ENCODE data around the gene DSG3.

DSG3 gene

DNA sequence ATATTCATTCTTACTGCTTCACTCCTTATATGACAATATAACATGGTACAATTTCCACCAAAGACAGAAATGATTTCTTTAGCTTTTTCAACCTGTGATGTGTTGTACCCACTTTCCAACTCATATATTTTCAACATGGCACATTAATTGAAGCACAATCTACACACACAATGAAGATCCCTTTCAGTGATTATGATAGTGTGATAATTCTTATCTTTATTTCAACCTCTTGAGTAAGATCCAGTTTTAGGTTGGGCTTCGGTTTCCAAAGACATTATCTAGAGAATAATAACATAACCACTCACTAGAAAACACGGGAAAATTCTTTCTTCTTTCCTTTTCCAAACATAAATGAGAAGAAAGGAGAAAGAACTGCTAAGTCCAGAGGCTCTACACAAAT is 3.4 kb upstream of the DSG3 start:
- no peak for TF ChIP-seq ZFX (IDR thresholded peaks at IDR 0.05; ENCODE audit: borderline replicate concordance)
- TF ChIP-seq, protein P1, sequence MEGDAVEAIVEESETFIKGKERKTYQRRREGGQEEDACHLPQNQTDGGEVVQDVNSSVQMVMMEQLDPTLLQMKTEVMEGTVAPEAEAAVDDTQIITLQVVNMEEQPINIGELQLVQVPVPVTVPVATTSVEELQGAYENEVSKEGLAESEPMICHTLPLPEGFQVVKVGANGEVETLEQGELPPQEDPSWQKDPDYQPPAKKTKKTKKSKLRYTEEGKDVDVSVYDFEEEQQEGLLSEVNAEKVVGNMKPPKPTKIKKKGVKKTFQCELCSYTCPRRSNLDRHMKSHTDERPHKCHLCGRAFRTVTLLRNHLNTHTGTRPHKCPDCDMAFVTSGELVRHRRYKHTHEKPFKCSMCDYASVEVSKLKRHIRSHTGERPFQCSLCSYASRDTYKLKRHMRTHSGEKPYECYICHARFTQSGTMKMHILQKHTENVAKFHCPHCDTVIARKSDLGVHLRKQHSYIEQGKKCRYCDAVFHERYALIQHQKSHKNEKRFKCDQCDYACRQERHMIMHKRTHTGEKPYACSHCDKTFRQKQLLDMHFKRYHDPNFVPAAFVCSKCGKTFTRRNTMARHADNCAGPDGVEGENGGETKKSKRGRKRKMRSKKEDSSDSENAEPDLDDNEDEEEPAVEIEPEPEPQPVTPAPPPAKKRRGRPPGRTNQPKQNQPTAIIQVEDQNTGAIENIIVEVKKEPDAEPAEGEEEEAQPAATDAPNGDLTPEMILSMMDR (IDR thresholded peaks at IDR 0.05): no peak
- no peak overlapping the region for H3K27ac ChIP-seq

DNA sequence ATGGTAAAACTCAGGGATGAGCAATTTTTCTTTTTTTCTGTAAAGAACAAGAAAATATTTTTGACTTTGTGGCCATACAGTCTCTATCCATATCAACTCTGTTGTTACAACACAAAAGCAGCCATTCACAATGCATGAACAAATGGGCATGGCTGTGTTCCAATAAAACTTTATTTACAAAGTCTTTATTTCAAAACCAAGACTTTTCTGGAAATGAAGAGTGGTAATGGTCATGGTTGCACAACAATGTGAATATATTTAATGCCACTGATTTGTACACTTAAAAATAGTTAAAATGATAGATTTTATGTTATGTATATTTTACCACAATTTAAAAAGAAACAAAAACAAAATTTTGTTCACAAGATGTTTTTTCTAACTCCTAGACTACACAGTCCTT is 1.6 kb upstream of the DSG3 start:
- TF ChIP-seq, protein P1 (IDR thresholded peaks at IDR 0.05): no peak
- TF ChIP-seq ZFX (IDR thresholded peaks at IDR 0.05; ENCODE audit: borderline replicate concordance): no peak

DNA sequence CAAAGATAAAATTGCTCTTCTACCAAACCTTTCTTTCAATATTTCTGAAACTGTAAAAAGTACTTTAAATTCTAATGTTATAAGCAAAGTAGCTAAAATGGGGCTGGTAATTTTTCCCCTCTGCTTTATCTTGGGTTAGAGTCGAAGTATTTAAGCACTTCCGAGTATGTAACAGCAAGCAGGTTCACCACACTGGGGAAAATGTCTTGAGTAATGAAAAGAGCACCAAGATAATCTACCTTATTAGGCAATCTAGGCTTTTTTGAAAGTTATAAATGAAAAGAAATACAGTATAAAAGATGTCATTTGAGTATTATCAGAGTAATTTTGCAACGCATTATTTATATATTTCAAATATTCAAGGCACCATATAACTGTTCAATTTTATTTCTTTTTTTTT is 687 bp upstream of the DSG3 start:
- no peak overlapping the region for H3K27ac ChIP-seq
- TF ChIP-seq, protein P1 (IDR thresholded peaks at IDR 0.05): no peak

More for the DNA sequence above, 1.6 kb upstream of the DSG3 start:
- H3K27ac ChIP-seq: no peak overlapping the region

DNA sequence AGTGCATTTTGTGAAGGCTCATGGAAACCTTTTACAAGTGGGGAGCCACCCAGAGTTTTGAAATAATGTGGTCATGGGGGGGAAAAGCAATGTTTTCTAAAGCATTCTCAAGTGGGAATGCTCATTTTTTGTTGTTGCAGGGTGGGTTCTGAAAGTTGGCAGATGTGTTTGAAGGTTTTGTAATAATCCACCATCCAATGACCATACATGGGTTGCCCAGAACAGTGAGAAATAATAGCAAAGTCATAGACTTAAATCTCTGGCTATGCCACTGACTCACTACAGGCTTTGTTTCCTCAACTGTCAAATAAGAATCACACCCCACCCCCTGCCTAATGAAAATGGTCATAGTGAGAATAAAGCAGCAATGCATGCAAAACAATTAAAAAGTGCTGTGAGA is 2.9 kb downstream of the DSG3 start:
- no peak overlapping the region for H3K27ac ChIP-seq
- TF ChIP-seq, protein P1 (IDR thresholded peaks at IDR 0.05): no peak
- no peak for TF ChIP-seq ZFX (IDR thresholded peaks at IDR 0.05; ENCODE audit: borderline replicate concordance)

DNA sequence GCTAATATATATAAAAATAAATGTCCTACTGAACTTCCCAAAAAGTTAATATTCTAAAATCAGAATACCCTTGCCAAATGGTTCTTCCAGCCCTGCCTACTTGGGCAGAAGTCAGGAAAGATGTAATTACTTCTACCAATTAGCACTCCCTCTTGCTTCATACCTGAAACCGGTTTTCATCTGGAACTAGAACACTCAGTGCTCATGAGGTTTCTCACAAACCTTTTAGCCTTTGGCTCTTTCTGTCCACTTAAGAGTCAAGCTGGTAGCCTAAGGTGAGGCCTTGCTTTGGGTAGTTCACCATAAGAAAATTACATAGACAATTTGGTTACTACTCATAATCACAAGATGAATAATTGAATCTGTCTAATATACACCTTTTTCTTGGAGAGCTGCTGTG is 4.1 kb downstream of the DSG3 start:
- no peak for TF ChIP-seq ZFX (IDR thresholded peaks at IDR 0.05; ENCODE audit: borderline replicate concordance)
- TF ChIP-seq, protein P1 (IDR thresholded peaks at IDR 0.05): no peak
- no peak overlapping the region for H3K27ac ChIP-seq

DNA sequence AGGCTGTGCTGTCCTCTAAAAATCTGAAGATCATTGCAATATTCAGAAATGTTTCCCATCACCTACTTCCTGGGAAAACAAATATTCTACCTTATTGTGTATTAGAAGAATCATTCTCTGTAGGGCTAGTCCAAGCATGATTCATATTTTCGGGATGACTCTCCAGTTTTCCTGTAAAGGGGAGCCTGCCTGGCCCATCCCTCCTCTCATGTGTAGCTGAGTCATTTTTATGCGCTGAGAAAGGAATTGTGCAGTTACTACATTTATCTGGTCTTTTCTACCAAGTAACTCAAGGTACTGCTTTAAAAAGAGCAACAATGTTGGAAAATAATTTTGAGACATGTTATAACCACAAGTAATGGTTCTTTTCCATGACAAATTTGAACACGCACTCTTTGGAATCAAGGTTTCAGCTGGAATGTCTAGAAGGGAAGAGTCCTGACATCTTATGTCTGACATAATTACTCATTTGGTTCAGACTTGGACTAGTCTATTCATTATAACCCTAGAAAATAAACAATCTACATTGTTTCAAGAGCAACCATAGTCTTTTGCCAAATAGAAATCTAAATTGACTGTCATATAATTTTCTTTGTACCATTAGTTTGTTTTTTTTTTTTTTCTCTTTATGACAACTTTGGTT is 6.6 kb downstream of the DSG3 start:
- H3K27ac ChIP-seq: no peak overlapping the region
- TF ChIP-seq ZFX (IDR thresholded peaks at IDR 0.05; ENCODE audit: borderline replicate concordance): no peak
- TF ChIP-seq, protein P1 (IDR thresholded peaks at IDR 0.05): no peak

DNA sequence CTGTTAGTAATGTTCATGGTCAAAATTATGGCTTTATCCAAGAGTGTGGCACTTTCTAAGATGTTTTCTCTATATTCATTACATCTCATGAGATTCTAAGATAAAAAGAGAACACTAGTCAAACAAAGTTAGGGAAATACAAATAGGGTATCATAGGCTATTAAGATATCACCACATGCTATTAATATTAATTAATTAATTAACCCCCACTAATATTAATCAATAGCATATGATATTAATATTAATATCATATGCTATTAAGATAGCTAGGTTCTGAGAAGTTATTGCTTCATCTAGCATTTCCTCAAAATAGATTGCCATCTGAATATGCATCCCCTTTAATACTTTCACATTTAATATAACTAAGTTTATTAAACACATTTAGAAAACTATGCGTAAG is 22.1 kb downstream of the DSG3 start:
- no peak overlapping the region for H3K27ac ChIP-seq
- TF ChIP-seq ZFX (IDR thresholded peaks at IDR 0.05; ENCODE audit: borderline replicate concordance): no peak
- TF ChIP-seq, protein P1 (IDR thresholded peaks at IDR 0.05): no peak

All from 22Rv1 (cell line).